ENCODE results near the gene TMEM63B.

The TMEM63B gene

DNA sequence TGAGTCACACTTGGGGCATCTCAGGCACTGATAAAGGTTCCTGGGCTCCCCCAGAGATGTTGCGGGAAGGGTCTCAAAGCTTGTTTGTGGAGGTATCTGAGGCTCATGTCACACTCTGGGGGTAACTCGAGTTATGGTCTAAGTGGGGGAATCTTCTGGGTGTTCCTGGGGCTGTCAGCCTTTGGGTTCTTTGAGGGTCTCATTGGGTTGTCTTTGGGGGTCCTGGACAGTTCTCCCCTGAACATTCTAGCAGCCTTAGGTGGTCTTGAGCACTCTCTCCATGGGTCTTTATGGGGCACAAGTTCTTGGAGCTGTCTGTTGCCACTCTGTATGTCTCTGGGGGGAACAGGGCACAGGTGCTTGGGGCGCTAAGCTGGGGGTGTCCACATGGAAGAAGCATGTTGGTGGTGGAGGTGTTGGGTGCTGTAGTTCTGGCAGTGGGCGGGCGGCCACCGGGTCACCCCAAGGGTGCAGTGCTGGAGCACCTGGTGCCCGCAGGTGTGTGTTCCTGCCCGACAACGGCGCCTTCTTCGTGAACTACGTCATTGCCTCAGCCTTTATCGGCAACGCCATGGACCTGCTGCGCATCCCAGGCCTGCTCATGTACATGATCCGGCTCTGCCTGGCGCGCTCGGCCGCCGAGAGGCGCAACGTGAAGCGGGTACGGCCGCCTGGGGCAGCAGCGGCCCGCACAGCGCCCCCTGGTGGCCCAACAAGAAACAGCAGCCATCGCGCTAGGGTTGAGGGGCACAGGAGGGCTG is 24.2 kb downstream of the TMEM63B start:
- Mint-ChIP-seq H3K27me3 (no peaks in the 10 kb centered on the region), H3K9me3 (no peaks in the 10 kb centered on the region), H3K36me3 (ENCODE audit: low read depth) (peaks cover 71% of the 10 kb centered on the region), H3K27ac (no peak overlapping the region), H3K4me1 (ENCODE audit: low read depth) (peaks cover 14% of the 10 kb centered on the region), H3K4me3 (no peak overlapping the region)
- intact Hi-C loops (cut with micrococcal nuclease) = loop anchor here (1.0 to 5.0 kb wide), 2 partner anchors 54 to 186 kb away; no protein-coding TSS in a partner anchor

DNA sequence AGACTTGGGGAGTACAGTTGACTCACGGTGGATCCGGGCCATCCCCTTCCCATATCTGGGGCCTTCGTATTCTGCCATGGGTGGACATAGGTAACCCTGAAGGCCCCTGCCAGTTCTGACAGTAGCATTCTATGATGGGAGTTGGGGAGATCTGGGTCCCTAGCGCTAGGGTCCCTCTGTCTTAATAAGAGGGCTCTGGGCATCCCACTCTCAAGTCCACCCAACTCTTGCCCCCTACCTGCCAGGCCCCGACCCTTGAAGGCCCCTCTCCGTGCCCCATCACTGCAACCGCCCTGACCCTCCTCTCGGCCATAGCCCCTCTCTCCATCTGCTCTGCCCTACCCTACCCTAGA is 24.7 kb downstream of the TMEM63B start:
- H3K4me3 Mint-ChIP-seq = no peak overlapping the region
- H3K27ac Mint-ChIP-seq = no peak overlapping the region
- intact Hi-C loops (cut with micrococcal nuclease) = loop anchor here (1.0 to 5.0 kb wide), 2 partner anchors 55 to 185 kb away; no protein-coding TSS in a partner anchor

DNA sequence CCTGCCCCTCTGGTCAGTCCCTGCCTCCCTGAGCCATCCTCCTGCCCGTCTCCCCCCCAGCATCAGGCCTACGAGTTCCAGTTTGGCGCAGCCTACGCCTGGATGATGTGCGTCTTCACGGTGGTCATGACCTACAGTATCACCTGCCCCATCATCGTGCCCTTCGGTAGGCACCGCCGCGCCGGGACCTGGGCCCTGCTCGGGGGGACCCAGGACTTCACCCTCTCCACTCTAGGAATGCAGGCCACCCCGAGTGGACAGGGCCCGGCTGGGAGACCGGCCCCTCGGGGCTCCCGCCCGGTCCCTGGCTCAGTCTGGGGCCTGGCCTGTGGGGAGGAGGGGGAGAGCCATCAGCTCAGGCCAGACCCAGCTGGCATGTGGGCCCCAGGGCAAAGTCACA is 25.2 kb downstream of the TMEM63B start:
- no peaks in the 10 kb centered on the region for H3K27me3 Mint-ChIP-seq
- no peak overlapping the region for H3K4me3 Mint-ChIP-seq
- H3K4me1 Mint-ChIP-seq (ENCODE audit: low read depth) = peaks cover 16% of the 10 kb centered on the region
- H3K27ac Mint-ChIP-seq = no peak overlapping the region
- intact Hi-C loops (cut with micrococcal nuclease) = loop anchor here (1.0 to 5.0 kb wide), 2 partner anchors 55 to 185 kb away; no protein-coding TSS in a partner anchor
- H3K9me3 Mint-ChIP-seq = no peaks in the 10 kb centered on the region
- peaks cover 61% of the 10 kb centered on the region for H3K36me3 Mint-ChIP-seq (ENCODE audit: low read depth)

More for the DNA sequence above, 24.7 kb downstream of the TMEM63B start:
- Mint-ChIP-seq H3K4me1 (ENCODE audit: low read depth) (peaks cover 16% of the 10 kb centered on the region), H3K36me3 (ENCODE audit: low read depth) (peaks cover 65% of the 10 kb centered on the region), H3K27me3 (no peaks in the 10 kb centered on the region), H3K9me3 (no peaks in the 10 kb centered on the region)

DNA sequence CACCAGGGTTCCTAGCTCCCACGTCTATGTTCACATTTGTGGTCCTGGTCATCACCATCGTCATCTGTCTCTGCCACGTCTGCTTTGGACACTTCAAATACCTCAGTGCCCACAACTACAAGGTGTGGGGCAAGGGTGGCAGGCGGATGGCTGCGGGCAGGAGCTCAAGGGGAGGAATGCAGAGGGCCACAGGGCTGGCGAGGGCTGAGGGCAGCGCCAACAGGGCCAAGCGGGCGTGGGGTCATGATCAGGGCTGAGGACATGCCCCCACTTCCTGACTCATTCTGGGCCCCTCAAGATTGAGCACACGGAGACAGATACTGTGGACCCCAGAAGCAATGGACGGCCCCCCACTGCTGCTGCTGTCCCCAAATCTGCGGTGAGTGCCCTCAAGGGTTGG is 26.7 kb downstream of the TMEM63B start:
- no peak overlapping the region for H3K27ac Mint-ChIP-seq
- peaks cover 16% of the 10 kb centered on the region for H3K4me1 Mint-ChIP-seq (ENCODE audit: low read depth)
- H3K9me3 Mint-ChIP-seq = no peaks in the 10 kb centered on the region
- no peaks in the 10 kb centered on the region for H3K27me3 Mint-ChIP-seq
- no peak overlapping the region for H3K4me3 Mint-ChIP-seq
- H3K36me3 Mint-ChIP-seq (ENCODE audit: low read depth) = peaks cover 46% of the 10 kb centered on the region
- intact Hi-C loops (cut with micrococcal nuclease) = loop anchor here (5.0 kb wide), 1 partner anchor 183 kb away; no protein-coding TSS in a partner anchor

DNA sequence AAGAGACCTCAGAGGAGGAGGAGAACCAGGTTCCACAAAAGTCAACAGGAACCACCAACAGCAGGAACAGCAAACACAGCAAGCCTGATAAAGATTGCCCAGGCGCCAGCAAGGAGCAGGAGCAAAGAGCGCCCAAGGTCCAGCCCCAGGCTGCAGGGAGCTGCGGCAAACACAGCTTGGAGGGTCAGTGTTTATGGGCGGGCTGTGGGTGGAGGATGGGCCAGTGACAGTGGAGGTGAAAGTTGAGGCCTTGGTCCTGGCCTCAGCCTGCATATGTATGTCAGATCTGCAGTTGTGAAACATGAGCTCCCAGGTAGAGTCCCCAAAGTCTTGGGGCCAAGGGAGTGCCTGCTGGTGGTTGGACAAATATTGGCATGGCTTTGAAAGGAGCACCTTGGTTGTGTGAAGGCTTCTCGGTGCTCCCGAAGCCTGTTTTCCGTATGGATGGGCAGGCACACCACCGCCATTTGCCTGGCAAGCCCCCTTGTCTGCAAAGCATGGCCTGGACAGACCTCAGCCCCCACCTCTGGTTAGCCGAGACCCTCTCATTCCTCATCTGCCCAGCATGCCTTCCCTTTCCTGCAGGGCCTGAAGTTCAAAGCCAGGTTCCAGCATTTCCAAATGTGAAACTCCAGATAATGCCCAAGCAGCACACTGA is 29.3 kb downstream of the TMEM63B start:
- no peak overlapping the region for H3K4me3 Mint-ChIP-seq
- no peak overlapping the region for H3K27ac Mint-ChIP-seq
- intact Hi-C loops (cut with micrococcal nuclease) = no loop called here
- H3K36me3 Mint-ChIP-seq (ENCODE audit: low read depth) = peaks cover 29% of the 10 kb centered on the region
- H3K4me1 Mint-ChIP-seq (ENCODE audit: low read depth) = peaks cover 14% of the 10 kb centered on the region
- no peaks in the 10 kb centered on the region for H3K9me3 Mint-ChIP-seq
- H3K27me3 Mint-ChIP-seq = no peaks in the 10 kb centered on the region

DNA sequence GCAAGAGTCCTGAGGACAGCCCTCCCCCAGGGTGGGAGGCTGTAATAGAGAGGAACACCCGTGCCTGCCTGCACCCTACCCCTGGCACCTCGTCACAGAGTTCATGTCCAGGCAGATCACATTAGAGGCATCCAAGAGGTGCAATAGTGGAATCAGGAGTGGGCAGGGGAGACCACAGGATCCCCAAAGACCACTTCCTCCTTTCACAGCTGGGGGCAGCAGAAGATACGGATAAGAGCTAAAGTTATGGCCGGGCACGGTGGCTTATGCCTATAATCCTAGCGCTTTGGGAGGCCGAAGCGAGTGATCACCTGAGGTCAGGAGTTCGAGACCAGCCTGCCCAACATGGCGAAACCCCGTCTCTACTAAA is 29.8 kb downstream of the TMEM63B start:
- Mint-ChIP-seq H3K36me3 (ENCODE audit: low read depth) (peaks cover 29% of the 10 kb centered on the region), H3K4me1 (ENCODE audit: low read depth) (peaks cover 12% of the 10 kb centered on the region), H3K27me3 (no peaks in the 10 kb centered on the region), H3K4me3 (no peak overlapping the region), H3K27ac (no peak overlapping the region), H3K9me3 (no peaks in the 10 kb centered on the region)
- intact Hi-C loops (cut with micrococcal nuclease) = no loop called here

DNA sequence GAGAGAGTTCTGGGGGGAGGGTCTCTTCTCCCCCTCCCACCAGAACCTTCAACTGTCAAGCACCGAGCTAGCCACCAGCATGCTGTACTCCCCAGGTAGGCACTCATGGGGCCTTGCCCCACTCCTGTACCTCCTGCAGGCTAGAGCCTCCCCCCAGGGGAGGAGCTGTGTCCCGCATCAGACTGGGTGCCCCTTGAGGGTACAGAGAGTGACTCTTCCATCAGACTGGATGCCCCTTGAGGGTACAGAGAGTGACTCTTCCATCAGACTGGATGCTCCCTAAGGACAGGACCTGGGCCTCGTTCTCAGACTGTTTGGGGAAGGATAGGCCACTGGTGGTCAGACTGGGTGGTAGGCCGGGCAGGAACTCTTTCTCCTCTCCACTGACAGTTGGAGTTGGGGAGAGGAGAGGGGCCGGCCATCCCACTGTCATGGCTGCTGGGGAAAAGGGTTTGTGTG is 31.4 kb downstream of the TMEM63B start, which contains the start of gene CAPN11:
Gene CAPN11, plus strand, starts transcription at position 51 of the 459 bp plus-strand sequence. Its CDS starts 29 bp downstream, at position 80.
- H3K36me3 Mint-ChIP-seq (ENCODE audit: low read depth) = peaks cover 13% of the 10 kb centered on the region
- H3K27me3 Mint-ChIP-seq = peaks cover 3% of the 10 kb centered on the region
- no peak within 1 kb of the TSS for H3K4me3 Mint-ChIP-seq
- H3K4me1 Mint-ChIP-seq (ENCODE audit: low read depth) = peaks cover 12% of the 10 kb centered on the region
- intact Hi-C loops (cut with micrococcal nuclease) = no loop called here
- no peak within 1 kb of the TSS for H3K27ac Mint-ChIP-seq
- no peaks in the 10 kb centered on the region for H3K9me3 Mint-ChIP-seq

DNA sequence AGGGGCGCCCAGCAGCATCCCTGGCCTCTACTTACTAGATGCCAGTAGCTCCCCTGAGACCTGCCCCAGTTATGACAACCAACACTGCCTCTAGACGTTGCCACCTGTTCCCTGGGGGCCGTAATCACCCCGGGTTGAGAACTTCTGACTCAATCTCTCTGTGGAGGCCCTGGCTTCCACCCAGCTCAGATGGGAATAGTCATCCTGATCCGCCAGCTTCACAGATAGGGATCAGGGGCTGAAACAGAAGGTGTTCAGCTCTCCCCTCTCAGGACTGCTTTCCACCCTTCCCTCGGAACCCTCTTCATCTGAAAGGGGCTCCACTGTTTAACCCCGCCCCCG is 34.6 kb downstream of the TMEM63B start:
- Mint-ChIP-seq H3K27ac (no peak overlapping the region), H3K36me3 (ENCODE audit: low read depth) (no peaks in the 10 kb centered on the region), H3K27me3 (peaks cover 13% of the 10 kb centered on the region), H3K4me3 (no peak overlapping the region), H3K9me3 (no peaks in the 10 kb centered on the region), H3K4me1 (ENCODE audit: low read depth) (peaks cover 7% of the 10 kb centered on the region)
- intact Hi-C loops (cut with micrococcal nuclease) = no loop called here

DNA sequence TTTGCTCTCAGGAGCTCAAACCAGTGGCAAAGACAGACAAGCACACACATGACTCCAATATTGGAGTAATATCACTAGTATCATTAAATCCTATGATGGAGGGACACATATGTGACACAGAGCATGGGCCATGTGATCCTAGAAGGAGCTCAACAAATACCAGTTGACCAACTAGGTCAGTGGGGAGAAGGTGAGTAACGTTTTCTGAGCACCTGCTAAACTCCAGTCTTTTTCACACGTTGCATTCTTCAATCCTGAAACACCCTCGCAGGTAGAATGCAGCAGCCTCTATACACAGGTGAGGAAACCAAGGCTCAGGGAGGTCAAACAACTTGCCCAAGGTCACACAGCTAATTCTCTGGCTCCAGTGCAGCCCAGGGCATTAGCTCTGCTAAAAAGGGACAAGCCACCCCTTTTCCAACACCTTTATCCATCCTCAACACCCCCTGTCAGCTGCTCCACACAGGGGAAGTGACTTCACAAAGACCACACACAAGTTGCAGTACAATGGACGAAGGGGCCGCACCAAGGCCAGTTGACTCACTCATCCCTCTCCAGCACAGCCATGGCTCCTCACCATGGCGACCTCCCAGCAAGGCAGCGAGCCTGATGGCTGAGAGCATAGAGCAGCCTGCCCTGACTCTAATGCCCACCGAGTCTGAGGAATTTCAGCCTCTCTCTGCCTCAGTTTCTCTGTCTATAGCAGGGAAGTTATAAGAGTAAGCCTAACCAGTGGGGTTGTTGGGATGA is 35.7 kb downstream of the TMEM63B start:
- intact Hi-C loops (cut with micrococcal nuclease) = no loop called here
- Mint-ChIP-seq H3K4me3 (no peak overlapping the region), H3K27ac (no peak overlapping the region), H3K36me3 (ENCODE audit: low read depth) (no peaks in the 10 kb centered on the region), H3K9me3 (no peaks in the 10 kb centered on the region), H3K4me1 (ENCODE audit: low read depth) (peaks cover 10% of the 10 kb centered on the region), H3K27me3 (peaks cover 16% of the 10 kb centered on the region)

DNA sequence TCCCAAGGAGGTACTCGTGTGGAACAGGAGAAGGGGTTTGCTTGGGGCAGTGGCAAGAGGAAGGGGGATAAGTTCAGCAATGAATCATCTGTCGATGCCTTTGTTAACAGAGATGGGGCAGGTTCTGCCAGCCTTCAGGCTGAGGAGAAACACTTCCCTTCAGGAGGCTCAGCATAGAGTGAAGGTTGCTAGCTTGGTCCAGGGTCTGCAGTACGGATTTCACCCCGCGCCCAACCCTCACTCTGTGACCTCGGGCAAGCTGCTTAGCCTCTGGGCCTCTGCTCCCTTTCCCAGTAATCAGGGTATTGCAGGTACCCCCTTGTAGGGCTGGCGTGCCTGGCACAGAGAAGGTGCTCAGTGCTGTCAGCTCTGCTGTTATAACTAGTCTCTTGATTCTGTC is 38.8 kb downstream of the TMEM63B start:
- Mint-ChIP-seq H3K4me1 (ENCODE audit: low read depth) (peaks cover 10% of the 10 kb centered on the region), H3K9me3 (no peaks in the 10 kb centered on the region), H3K27me3 (peaks cover 23% of the 10 kb centered on the region), H3K27ac (no peak overlapping the region), H3K4me3 (no peak overlapping the region), H3K36me3 (ENCODE audit: low read depth) (no peaks in the 10 kb centered on the region)
- intact Hi-C loops (cut with micrococcal nuclease) = no loop called here

DNA sequence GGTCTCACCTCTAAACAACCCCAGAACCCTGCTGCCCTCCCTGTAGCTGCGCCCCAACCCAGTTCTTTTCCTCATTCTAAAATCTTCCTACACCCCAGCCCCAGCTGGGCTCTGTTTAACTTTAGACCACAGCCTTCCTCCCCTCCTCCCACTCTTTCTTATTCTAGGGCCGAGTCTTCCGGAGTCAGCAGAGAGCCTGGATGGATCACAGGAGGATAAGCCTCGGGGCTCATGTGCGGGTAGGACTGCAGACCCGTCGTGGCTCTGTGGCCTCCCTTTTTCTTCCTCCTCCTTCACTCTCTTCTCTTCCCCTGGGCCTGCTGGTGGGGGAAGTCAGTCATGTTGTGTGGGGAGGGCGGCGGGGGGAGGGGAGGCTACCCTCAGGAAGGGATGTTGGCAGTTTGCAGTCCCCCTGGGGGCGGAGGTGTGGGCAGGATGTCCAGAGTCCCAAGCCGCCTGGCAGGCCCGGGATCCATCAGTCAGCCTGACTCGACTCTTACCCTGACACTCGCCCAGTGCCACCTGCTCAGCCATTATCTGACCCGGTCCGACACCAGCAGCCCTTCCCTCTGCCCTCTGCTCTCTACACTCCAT is 39.3 kb downstream of the TMEM63B start:
- H3K9me3 Mint-ChIP-seq = no peaks in the 10 kb centered on the region
- H3K27me3 Mint-ChIP-seq = peaks cover 24% of the 10 kb centered on the region
- H3K4me1 Mint-ChIP-seq (ENCODE audit: low read depth) = peaks cover 10% of the 10 kb centered on the region

DNA sequence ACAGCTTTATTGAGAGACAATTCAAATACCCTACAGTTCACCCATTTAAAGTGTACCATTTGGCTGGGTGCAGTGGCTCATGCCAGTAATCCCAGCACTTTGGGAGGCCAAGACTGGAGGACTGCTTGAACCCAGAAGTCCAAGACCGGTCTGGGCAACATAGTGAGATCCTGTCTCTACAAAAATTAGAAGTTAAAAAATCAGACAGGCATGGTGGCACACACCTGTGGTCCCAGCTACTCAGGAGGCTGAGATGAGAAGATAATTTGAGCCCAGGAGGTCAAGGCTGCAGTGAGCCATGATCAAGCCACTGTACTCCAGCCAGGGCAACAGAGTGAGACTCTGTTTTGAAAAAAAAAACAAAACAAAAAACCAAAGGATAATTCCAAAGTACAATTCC is 40.2 kb downstream of the TMEM63B start:
- peaks cover 23% of the 10 kb centered on the region for H3K27me3 Mint-ChIP-seq

More for the DNA sequence above, 39.3 kb downstream of the TMEM63B start:
- Mint-ChIP-seq H3K27ac (no peak overlapping the region), H3K4me3 (no peak overlapping the region), H3K36me3 (ENCODE audit: low read depth) (no peaks in the 10 kb centered on the region)
- intact Hi-C loops (cut with micrococcal nuclease) = no loop called here

DNA sequence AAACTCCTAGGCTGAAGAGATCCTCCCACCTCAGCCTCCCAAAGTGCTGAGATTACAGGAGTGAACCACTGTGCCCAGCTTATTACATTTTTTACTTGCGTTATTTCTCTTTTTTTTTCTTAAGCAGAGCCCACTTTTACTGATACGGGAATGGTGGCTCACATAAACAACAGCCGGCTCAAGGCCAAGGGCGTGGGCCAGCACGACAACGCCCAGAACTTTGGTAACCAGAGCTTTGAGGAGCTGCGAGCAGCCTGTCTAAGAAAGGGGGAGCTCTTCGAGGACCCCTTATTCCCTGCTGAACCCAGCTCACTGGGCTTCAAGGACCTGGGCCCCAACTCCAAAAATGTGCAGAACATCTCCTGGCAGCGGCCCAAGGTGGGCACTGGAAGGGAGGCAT is 41.8 kb downstream of the TMEM63B start:
- no peak overlapping the region for H3K4me3 Mint-ChIP-seq
- peaks cover 27% of the 10 kb centered on the region for H3K27me3 Mint-ChIP-seq
- no peaks in the 10 kb centered on the region for H3K36me3 Mint-ChIP-seq (ENCODE audit: low read depth)
- H3K4me1 Mint-ChIP-seq (ENCODE audit: low read depth) = peaks cover 22% of the 10 kb centered on the region
- no peaks in the 10 kb centered on the region for H3K9me3 Mint-ChIP-seq
- no peak overlapping the region for H3K27ac Mint-ChIP-seq
- intact Hi-C loops (cut with micrococcal nuclease) = no loop called here

More for the DNA sequence above, 40.2 kb downstream of the TMEM63B start:
- Mint-ChIP-seq H3K27ac (no peak overlapping the region), H3K36me3 (ENCODE audit: low read depth) (no peaks in the 10 kb centered on the region), H3K9me3 (no peaks in the 10 kb centered on the region), H3K4me1 (ENCODE audit: low read depth) (peaks cover 17% of the 10 kb centered on the region), H3K4me3 (no peak overlapping the region)
- intact Hi-C loops (cut with micrococcal nuclease) = no loop called here
